Measurements from ENCODE around the gene GJC2.

Gene GJC2

DNA sequence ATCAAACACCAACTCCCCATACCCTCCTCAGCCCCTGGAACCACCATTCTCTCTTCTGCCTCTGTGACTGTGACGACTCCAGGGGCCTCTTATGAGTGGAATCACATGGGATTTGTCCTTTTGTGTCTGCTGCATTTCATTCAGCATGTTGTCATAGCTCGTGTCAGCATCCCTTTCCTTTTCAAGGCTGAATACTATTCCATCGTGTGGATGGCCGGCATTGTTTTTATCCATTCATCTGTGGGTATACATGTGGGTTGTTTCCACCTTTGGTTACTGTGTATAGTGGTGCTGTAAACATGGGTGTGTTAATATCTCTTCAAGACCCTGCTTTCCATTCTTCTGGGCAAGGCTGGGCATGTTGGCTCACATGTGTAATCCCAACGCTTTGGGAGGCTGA is 41.0 kb downstream of the GJC2 start:
- no peak for DNase-seq (ENCODE audit: low read depth, low spot score)

DNA sequence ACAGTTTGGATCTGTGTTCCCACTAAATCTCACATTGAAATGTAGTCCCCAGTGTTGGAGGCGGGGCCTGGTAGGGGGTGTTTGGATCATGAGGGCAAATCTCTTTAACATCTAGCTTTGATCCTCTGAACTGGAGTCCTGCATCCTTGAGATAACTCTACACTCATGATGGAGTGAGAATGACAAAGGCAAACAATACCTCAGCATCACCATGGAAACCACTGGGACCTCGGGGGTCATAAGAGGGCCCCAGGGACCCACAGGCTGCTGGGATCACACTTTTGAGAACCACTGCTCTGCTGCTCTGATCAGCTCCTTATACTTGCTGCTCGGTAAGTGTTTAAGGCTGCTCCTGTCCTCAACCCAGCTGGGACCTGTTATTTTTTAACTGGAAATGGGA is 44.7 kb downstream of the GJC2 start:
- DNase-seq (ENCODE audit: low read depth, low spot score): no peak

DNA sequence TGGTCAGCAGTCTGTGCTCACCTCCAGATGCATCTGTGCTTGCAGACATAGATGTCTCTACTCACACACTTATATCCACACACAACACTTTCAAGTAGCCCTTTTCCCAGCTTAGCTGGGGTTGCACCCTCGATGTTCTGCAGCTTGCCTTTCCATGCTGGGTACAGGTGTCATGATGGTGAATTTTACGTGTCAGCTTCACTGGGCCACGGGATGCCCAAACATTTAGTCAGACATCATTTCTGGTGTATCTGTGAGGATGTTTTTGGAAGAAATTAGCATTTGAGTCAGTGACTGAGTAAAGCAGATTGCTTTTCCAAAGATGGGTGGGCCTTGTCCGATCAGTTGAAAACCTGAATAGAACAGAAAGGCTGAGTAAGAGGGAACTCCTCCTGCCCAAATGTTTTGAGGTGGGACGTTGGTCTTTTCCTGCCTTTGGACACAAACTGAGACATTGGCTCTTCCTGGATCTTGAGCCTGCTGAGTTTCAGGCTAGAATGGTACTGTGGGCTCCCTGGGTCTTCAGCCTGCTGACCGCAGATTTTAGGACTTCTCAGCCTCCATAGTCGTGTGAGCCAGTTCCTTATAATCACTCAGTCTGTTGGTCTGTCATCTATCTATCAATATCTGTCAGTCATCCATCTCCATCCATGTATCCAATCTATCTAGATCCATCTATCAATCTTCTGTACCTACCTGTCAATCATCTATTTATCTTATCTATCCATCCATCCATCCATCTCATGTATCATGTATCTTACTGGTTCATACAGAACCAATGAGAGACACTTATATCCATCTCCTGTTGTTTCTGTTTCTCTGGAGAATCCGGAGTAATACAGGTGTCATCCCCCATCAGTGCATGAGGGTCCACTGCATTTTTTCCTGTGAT is 45.4 kb downstream of the GJC2 start:
- DNase-seq (ENCODE audit: low read depth, low spot score): no peak

DNA sequence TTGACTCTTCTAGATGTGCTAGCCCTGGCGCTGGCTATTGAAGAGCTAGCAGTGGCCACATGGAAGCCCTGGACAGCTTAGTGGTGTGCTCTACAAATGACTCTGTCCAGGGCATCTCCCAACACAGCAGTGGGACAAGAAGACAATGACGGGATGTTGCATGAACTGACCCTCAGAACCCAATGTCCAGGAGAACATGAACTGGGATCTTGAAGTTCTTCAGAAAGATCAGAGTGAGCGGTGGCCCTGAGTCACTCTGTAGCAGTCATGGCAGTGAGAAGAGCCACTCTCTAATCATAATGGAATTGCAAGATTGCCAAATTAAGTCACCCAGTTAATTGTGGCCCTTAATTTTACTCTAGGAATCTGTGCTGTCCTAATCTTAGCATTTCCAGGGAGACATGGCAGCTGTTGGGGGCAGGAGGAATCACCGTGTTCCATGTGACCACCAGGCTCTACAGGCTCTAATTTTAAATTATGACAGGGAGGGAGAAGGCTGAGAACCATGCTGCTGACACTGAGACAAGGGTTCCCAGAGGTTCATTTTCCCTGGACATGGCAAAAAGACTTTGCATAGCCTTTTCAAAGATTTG is 47.9 kb downstream of the GJC2 start:
- no peak for DNase-seq (ENCODE audit: low read depth, low spot score)

DNA sequence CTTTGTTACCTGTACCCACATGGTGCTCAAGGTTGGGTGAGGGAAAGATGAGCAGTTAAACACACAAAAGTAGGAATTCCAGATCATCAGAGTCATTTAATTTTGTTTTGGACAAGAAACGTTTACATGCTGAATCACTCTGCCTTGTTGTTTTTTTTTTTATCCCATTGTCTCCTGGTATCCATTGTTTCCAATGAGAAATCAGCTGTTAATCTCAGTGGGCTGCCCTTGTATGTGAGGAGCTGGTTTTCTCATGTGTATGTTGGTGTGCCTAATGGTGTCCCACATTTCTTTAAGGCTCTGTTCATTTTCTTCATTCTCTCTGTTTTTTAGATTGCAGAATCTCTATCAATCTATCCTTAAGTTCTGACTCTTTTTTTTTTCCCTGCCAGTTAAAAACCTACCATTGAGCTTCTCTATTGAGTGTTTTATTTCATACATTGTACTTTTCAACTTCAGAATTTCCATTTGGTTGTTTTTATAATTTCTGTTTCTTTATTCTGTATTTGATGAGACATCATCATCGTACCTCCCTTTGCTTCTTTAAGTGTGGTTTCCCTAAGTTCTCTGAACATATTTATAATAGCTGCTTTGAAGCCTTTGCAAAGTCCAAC is 49.4 kb downstream of the GJC2 start:
- no peak for DNase-seq (ENCODE audit: low read depth, low spot score)

DNA sequence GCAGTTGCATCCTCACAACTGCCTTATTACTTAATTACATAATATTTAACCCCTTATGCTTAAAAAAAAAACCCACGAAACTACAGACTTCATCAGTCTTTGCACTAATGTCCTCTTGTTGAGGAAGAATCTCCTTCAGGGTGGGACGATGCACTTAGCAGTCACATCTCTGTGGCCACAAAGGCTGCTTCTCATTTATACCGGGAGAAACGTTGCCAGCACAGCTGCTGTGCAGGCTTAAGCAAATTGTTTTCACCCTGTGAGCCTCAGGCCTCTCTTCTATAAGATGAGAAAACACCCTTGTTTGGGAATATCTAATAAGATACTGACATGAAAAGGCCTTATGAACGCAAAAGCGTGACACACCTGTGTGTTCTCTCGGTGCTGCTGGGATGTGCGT is 55.2 kb downstream of the GJC2 start:
- DNase-seq (ENCODE audit: low read depth, low spot score): no peak

- DNase-seq (ENCODE audit: low read depth, low spot score): no peak
Measured at GRCh38 chr1:228205526-228206436, 56.1 kb downstream of the GJC2 start.

GRCh38 chr1:228206582-228207351 is 57.0 kb downstream of the GJC2 start:
- no peak for DNase-seq (ENCODE audit: low read depth, low spot score)

DNA sequence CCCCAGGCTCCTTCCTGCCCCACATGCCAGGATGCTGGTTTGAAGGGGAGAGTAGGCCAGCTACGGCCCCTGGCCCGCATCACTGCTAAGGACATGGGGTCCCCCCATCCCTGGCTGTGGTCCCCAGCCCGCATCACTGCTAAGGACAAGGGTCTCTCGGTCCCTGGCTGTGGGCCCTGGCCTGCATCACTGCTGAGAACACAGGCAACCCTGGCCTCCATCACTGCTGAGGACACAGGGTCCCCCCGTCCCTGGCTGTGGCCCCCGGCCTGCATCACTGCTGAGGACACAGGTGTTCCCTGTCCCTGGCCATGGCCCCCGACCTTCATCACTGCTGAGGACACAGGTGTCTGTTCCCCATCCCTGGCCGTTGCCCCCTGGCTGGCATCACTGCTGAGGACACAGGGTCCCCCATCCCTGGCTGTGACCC is 57.7 kb downstream of the GJC2 start:
- no peak for DNase-seq (ENCODE audit: low read depth, low spot score)

- DNase-seq (ENCODE audit: low read depth, low spot score): no peak
Measured at GRCh38 chr1:228207851-228208821, 58.4 kb downstream of the GJC2 start, which contains the start of gene OBSCN. Gene OBSCN, plus strand, starts transcription at chr1:228208044. Its CDS starts 3,740 bp downstream, at chr1:228211784.

DNA sequence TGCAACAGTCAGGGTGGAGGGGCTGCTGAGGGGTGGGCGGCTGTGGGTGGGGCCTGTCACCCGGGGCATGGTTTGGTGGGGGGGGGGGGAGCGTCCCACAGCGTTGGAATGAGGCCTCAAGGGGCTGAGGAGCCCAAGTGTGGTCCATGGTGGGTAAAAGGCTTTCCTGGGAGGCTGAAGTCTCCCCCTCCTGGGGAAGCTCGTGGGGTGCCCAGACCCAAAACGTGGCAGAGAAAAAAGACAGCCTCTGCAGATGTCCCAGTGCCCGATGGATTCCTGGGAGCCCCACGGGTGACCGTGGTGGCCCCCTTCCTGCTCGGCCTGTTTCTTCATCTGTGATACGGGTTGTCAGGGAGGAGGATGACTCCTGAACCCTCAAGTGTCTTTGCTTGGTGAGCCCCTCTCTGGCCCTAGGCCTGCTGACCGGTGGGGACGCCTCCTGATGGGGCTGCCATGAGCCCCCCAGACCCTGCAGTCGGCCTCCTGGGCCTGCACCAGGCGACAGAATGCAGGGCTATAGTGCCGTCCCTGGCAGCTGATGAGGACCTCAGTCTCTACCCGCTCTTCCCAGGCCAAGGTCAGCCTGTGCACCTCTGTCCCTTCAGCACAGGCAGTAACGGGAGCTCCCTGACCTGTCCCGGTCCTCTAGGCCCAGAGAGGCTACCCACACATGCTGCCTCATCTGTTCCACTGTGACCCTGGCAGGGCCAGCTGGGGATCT is 59.3 kb downstream of the GJC2 start:
- DNase-seq (ENCODE audit: low read depth, low spot score): no peak
